Neural cell (in vitro differentiated cells): Measurements from ENCODE around the gene TRAM2. TPM values are rescaled to one million over a fixed set of nuclear protein-coding genes. Genes with fewer than 3 reads are reported as not detected.
"Not testable (repeated sequence)": the region's sequence is repeated elsewhere in the genome, so short reads cannot be mapped to it uniquely, and the experiment has no call there.

Experiments used
- H2AFZ ChIP-seq: fragments of 200-600, 300-800 bp; sonication (generic), shearing (Covaris generic); 2 replicates; pipeline ENCODE4 v1.6.0; 2014; ENCODE audit warnings: low read depth, mild to moderate bottlenecking, antibody characterized with exemption, low read length, moderate library complexity
- H3F3A ChIP-seq: fragments of 200-600 bp; shearing (Covaris generic); 2 replicates; pipeline ENCODE4 v1.6.1; 2016; ENCODE audit warnings: mild to moderate bottlenecking, moderate library complexity, mixed read lengths, antibody characterized with exemption, low read length; ENCODE audit not compliant: insufficient read depth, poor library complexity, severe bottlenecking
- H3K27ac ChIP-seq: fragments of 200-600, 300-800 bp; sonication (generic), shearing (Covaris generic); 2 replicates; pipeline ENCODE4 v1.5.1; 2014; ENCODE audit warnings: mild to moderate bottlenecking, low read length, moderate library complexity
- H3K27me3 ChIP-seq: fragments of 300-800, 200-600 bp; sonication (generic), shearing (Covaris generic); 2 replicates; pipeline ENCODE4 v1.6.0; 2014; ENCODE audit warnings: mild to moderate bottlenecking, low read depth, low read length, moderate library complexity; ENCODE audit not compliant: insufficient read depth
- H3K36me3 ChIP-seq: fragments of 300-800, 200-600 bp; sonication (generic), shearing (Covaris generic); 2 replicates; pipeline ENCODE4 v1.5.1; 2014; ENCODE audit warnings: mild to moderate bottlenecking, antibody characterized with exemption, low read length, moderate library complexity; ENCODE audit not compliant: insufficient read depth
- H3K4me2 ChIP-seq: fragments of 300-800, 200-600 bp; sonication (generic), shearing (Covaris generic); 2 replicates; pipeline ENCODE4 v1.6.0; 2014; ENCODE audit warnings: mild to moderate bottlenecking, low read length
- H3K4me3 ChIP-seq: fragments of 300-800, 200-600 bp; sonication (generic), shearing (Covaris generic); 2 replicates; pipeline ENCODE4 v1.5.1; 2014; ENCODE audit warnings: mild to moderate bottlenecking, low read length, moderate library complexity
- H3K79me2 ChIP-seq: fragments of 200-600 bp; shearing (Covaris generic); replicated peaks from 2 replicates; pipeline ENCODE4 v1.6.0; 2014; ENCODE audit warnings: mild to moderate bottlenecking, low read length, moderate library complexity; ENCODE audit not compliant: insufficient read depth
- H3K9ac ChIP-seq: fragments of 300-800, 200-600 bp; sonication (generic), shearing (Covaris generic); 2 replicates; pipeline ENCODE4 v1.6.1; 2016; ENCODE audit warnings: mild to moderate bottlenecking, low read length, mixed read lengths
- H3K9me2 ChIP-seq: fragments of 200-600 bp; shearing (Covaris generic); 2 replicates; pipeline ENCODE4 v1.6.1; 2016; ENCODE audit warnings: mild to moderate bottlenecking, low read length, mixed read lengths; ENCODE audit not compliant: insufficient read depth
- H3K9me3 ChIP-seq: fragments of 200-600, 300-800 bp; sonication (generic), shearing (Covaris generic); 2 replicates; pipeline ENCODE4 v1.6.1; 2016; ENCODE audit warnings: mild to moderate bottlenecking, mixed run types, low read length, moderate library complexity, mixed read lengths
- H4K20me1 ChIP-seq: fragments of 200-600 bp; shearing (Covaris generic); 2 replicates; pipeline ENCODE4 v1.6.1; 2016; ENCODE audit warnings: mild to moderate bottlenecking, mixed run types; ENCODE audit not compliant: insufficient read depth
- CTCF ChIP-seq: fragments of 450-650 bp; IDR thresholded peaks from 2 replicates; pipeline ENCODE4 v1.5.1; 2014; ENCODE audit warnings: antibody characterized with exemption, mild to moderate bottlenecking, moderate library complexity; ENCODE audit not compliant: poor library complexity, severe bottlenecking
- EP300 ChIP-seq: fragments of 450-650 bp; conservative IDR thresholded peaks from 2 replicates; pipeline ENCODE4 v1.6.1; 2014; ENCODE audit warnings: antibody characterized with exemption, mild to moderate bottlenecking, moderate library complexity; ENCODE audit not compliant: poor library complexity, severe bottlenecking
- EZH2 ChIP-seq: fragments of 200-600, 300-800 bp; shearing (Covaris generic), sonication (generic); IDR thresholded peaks from 2 replicates; pipeline ENCODE4 v1.6.1; 2014; ENCODE audit warnings: antibody characterized with exemption, low read length, borderline replicate concordance, mild to moderate bottlenecking; ENCODE audit not compliant: insufficient read depth, poor library complexity, severe bottlenecking
- MXI1 ChIP-seq: fragments of 450-650 bp; conservative IDR thresholded peaks from 2 replicates; pipeline ENCODE4 v1.6.1; 2014; ENCODE audit warnings: antibody characterized with exemption, mild to moderate bottlenecking; ENCODE audit not compliant: poor library complexity, severe bottlenecking
- POLR2AphosphoS5 ChIP-seq: IDR thresholded peaks from 2 replicates; pipeline ENCODE4 v1.6.1; 2012
- RAD21 ChIP-seq: fragments of 450-650 bp; conservative IDR thresholded peaks from 2 replicates; pipeline ENCODE4 v1.6.1; 2014; ENCODE audit warnings: antibody characterized with exemption, mild to moderate bottlenecking, moderate library complexity
- REST ChIP-seq: IDR thresholded peaks from 2 replicates; pipeline ENCODE4 v1.6.1; 2012; ENCODE audit warnings: borderline replicate concordance
- SMC3 ChIP-seq: fragments of 450-650 bp; conservative IDR thresholded peaks from 2 replicates; pipeline ENCODE4 v1.6.1; 2014; ENCODE audit warnings: antibody characterized with exemption, mild to moderate bottlenecking, moderate library complexity; ENCODE audit not compliant: poor library complexity
- TAF1 ChIP-seq: IDR thresholded peaks from 2 replicates; pipeline ENCODE4 v1.6.1; 2012; ENCODE audit warnings: low read depth
- polyA plus RNA-seq: library from polyadenylated mRNA; depleted of rRNA; stranded (reverse); fragments of >200 nt; gene quantifications from 2 replicates; pipeline ENCODE4 v1.2.3, GENCODE V29; 2014

The TRAM2 gene
- polyA plus RNA-seq, 1 donor from 2014 or later, result 0.41 TPM

GRCh38 chr6:52474173-52474572 lies 102.7 kb downstream of the TRAM2 start:
- no peak overlapping the region for H2AFZ ChIP-seq
- no peaks in the 10 kb centered on the region for H4K20me1 ChIP-seq
- no peak overlapping the region for H3K27ac ChIP-seq
- H3K27me3 ChIP-seq, result no peaks in the 10 kb centered on the region
- TF ChIP-seq EZH2, result no peak
- no peak for TF ChIP-seq SMC3
- no peak for TF ChIP-seq MXI1
- no peak for TF ChIP-seq TAF1
- no peak for TF ChIP-seq CTCF
- TF ChIP-seq POLR2AphosphoS5, result no peak
- no peaks in the 10 kb centered on the region for H3K36me3 ChIP-seq
- no peak overlapping the region for H3K9ac ChIP-seq
- H3K9me2 ChIP-seq, result no peaks in the 10 kb centered on the region
- H3K9me3 ChIP-seq, result no peaks in the 10 kb centered on the region
- H3F3A ChIP-seq, result no peaks in the 10 kb centered on the region
- no peaks in the 10 kb centered on the region for H3K79me2 ChIP-seq
- no peak overlapping the region for H3K4me3 ChIP-seq
- H3K4me2 ChIP-seq, result no peak overlapping the region

- not testable (repeated sequence) for H3K36me3 ChIP-seq, H3K9me3 ChIP-seq, H3K4me2 ChIP-seq, H3K27me3 ChIP-seq, H2AFZ ChIP-seq, H4K20me1 ChIP-seq, H3F3A ChIP-seq, H3K9ac ChIP-seq, H3K27ac ChIP-seq, H3K9me2 ChIP-seq, H3K79me2 ChIP-seq, H3K4me3 ChIP-seq
Measured at GRCh38 chr6:52461194-52461593, 115.7 kb downstream of the TRAM2 start.

GRCh38 chr6:52457096-52457495 lies 119.8 kb downstream of the TRAM2 start:
- H2AFZ ChIP-seq, result no peak overlapping the region
- TF ChIP-seq EP300, result no peak
- TF ChIP-seq SMC3, result no peak
- no peak for TF ChIP-seq POLR2AphosphoS5
- no peak for TF ChIP-seq EZH2
- TF ChIP-seq MXI1, result no peak
- TF ChIP-seq REST, result no peak
- TF ChIP-seq RAD21, result no peak
- TF ChIP-seq CTCF, result no peak
- TF ChIP-seq TAF1, result no peak
- H3K79me2 ChIP-seq, result no peaks in the 10 kb centered on the region
- H3K9ac ChIP-seq, result no peak overlapping the region
- no peaks in the 10 kb centered on the region for H3K9me3 ChIP-seq
- no peaks in the 10 kb centered on the region for H3K36me3 ChIP-seq
- no peaks in the 10 kb centered on the region for H4K20me1 ChIP-seq
- no peak overlapping the region for H3K4me2 ChIP-seq
- H3F3A ChIP-seq, result no peaks in the 10 kb centered on the region
- no peak overlapping the region for H3K4me3 ChIP-seq
- no peaks in the 10 kb centered on the region for H3K27me3 ChIP-seq
- no peaks in the 10 kb centered on the region for H3K9me2 ChIP-seq
- H3K27ac ChIP-seq, result no peak overlapping the region
